GM18909 (cell line): ENCODE data around the gene NEO1.

ENCODE experiments used
- ATAC-seq: cut with Tn5 transposase; IDR thresholded peaks from one replicate; pipeline ENCODE4 v1.9.1; 2021; ENCODE audit warnings: mild to moderate bottlenecking; ENCODE audit not compliant: unreplicated experiment, poor library complexity

NEO1 gene

GRCh38 chr15:73341886-73342600 is 289.8 kb downstream of the NEO1 start:
- no peak for ATAC-seq

- no peak for ATAC-seq
Observed at GRCh38 chr15:73344056-73344455, 291.8 kb downstream of the NEO1 start.

- no peak for ATAC-seq
Observed at GRCh38 chr15:73345658-73346057, 293.4 kb downstream of the NEO1 start.

GRCh38 chr15:73346735-73347312 is 294.6 kb downstream of the NEO1 start:
- ATAC-seq = no peak

- ATAC-seq = no peak
Observed at GRCh38 chr15:73349191-73349590, 296.9 kb downstream of the NEO1 start.

- no peak for ATAC-seq
Observed at GRCh38 chr15:73352082-73352481, 299.8 kb downstream of the NEO1 start.

GRCh38 chr15:73353734-73354133 is 301.5 kb downstream of the NEO1 start:
- ATAC-seq = no peak

GRCh38 chr15:73354241-73354640 is 302.0 kb downstream of the NEO1 start:
- ATAC-seq = no peak
